GM18861 (cell line): ENCODE results near the gene NSL1.

Experiments used
- ATAC-seq: cut with Tn5 transposase; IDR thresholded peaks from one replicate; pipeline ENCODE4 v1.9.1; 2021; ENCODE audit not compliant: unreplicated experiment

NSL1 gene

DNA sequence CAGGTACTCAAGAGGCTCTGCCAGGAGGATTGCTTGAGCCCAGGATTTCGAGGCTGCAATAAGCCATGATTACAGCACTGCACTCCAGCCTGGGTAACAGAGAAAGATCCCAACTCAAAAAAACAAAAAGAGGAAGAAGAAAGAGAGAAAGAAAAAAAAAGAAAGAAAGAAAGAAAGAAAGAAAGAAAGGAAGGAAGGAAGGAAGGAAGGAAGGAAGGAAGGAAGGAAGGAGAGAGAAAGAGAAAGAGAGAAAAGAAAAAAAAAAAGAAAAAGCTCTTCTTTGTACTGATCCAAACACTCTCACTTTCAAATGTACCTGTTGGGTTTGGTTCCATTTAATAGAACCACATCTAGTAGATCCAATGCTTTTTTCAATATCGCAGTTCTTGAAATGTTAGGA is 103.8 kb downstream of the NSL1 start:
- no peak for ATAC-seq

DNA sequence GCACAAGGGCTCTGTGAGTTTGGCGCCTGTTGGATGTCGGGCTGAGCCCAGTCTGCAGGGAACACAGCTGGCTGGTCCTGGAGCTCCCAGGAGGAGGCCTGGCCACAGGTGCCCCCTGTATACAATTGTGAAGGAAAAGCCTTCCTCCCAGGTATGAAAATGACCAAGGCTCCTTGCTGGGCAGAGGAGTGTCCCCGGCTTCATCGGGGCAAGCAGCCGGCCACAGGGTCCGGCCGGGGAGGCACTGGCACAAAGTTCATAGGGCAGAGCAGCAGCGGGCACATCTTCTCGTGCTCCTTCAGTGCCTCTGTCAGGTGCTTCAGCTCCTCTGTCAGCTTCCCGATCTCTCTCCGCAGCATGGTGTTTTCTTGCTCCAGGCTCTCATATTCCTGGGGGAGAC is 105.0 kb downstream of the NSL1 start:
- no peak for ATAC-seq

- no peak for ATAC-seq
These were observed 105.5 kb downstream of the NSL1 start for GRCh38 chr1:212686069-212686468.

- ATAC-seq = no peak
These were observed 106.1 kb downstream of the NSL1 start for GRCh38 chr1:212685429-212685828.

DNA sequence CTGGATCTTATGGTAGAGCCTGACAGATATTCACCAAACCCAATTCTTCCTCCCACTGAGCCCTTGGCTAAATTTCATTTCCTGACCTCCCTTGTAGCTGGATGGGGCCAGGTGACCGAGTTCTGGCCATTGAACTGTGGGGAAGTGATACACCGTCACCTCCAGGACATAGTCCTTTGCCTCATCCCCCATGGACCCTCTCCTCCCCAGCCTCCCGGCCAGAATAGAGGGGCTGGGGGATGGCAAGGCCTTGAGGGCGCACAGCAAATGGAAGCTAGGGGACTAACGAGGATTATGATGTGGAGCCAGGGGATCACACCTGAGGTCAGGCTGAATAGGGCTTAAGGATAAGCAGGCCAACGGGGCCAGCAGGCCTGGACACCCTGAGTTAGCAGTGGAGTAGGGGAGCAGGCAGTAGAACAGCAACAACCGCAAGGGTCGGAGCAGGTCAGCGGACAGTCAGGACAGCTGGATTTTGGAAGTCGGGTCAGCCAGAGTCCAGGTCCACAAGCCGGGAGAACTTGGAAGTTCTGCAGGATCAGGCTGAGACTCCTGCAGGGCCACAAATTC is 107.0 kb downstream of the NSL1 start:
- ATAC-seq = no peak

DNA sequence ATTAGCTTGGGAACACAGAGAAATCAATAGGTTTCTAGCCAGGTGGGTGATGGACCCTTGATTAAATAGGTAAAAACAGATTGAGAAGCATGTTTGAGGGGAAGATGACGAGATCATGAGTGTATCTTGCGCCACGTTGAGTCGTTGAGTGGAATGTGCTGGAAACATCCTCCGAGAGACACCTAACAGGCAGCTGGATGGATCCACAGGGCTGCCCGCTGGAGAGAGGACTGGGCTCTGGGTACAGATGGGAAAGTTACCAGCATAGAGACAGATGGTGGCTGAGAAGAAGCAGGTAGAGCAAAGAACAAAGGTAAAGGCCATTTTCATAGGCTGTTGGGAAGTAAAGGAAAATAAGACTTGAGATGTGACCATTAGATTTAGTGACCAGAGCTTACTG is 107.5 kb downstream of the NSL1 start:
- no peak for ATAC-seq

DNA sequence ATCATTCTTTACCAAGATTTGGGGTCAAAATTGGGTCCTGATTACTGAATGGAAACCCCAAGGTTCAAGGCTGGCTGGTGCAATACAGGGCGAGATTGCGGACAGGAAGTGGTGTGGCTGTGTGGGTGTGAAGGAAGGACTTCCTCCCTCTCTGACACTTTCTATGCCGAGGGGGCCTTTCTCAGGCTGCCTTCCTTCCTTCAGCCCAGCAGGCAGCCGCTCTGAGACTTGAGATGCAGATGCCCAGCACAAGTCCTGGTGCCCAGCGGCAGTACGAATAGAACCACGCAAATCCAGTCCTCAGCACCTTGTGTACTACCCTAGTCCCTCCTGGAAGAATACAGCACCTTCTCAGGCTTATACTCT is 108.2 kb downstream of the NSL1 start:
- ATAC-seq = peak; percentile 57

GRCh38 chr1:212680680-212681389 is 110.7 kb downstream of the NSL1 start:
- no peak for ATAC-seq

DNA sequence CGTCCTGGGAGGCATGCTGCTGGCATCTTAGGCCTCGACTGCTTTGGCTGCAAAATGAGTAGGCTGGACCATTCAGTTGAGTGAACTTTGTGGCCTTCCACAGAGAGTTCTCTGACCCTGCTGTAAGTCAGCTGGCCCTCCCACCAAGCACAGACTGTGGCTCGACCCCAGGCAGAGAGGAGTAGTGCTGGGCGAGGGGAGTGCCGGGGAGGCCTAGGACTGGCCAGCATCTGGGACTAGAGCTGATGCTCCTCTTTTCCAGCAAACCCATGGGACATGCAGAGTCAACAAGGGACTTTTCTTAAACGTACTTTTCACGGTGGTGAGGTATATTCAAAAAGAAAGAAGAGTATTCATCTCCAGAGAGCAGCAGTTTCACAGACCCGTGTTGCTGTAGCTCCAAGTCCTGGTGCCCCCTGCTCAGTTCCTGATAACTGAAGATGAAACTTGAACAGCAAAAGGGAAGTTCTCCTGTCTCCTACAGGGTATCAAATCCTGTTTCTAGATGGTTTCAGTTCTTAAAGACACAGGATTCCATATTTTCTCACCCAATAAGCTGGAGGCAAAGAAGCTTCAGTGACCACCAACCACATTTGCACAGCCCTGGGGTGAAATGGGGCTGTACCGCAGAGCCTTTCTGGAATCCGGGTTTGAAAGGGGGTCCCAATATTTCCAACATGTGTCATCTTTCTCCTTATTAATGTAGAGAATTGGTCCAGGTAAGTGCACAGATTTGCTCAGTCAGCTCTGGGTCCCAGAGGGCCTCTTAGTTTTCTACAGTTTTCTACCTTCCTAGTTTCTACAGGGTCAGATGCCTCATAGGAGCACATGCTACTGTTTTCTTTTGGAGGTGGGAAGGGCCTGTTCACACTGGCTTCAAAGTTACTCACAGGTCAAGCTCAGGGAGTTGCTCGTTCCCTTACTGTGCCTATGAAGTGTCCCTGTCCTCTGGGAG is 112.8 kb downstream of the NSL1 start:
- ATAC-seq = peak; percentile 48

- ATAC-seq = no peak
These were observed 114.0 kb downstream of the NSL1 start for GRCh38 chr1:212677573-212677972.

GRCh38 chr1:212677136-212677535 is 114.4 kb downstream of the NSL1 start:
- no peak for ATAC-seq
